Anterior cingulate cortex (tissue), 58 donors: ENCODE data around the gene RNPEPL1.

Experiments used
- DNase-seq, 58 donors: peaks; one replicate each; lab custom pipeline; 2025; lab: John Stamatoyannopoulos, UW

The RNPEPL1 gene

GRCh38 chr2:240563951-240564560 is 4.2 kb upstream of the RNPEPL1 start:
- no peak for DNase-seq

GRCh38 chr2:240564561-240565332 is 3.5 kb upstream of the RNPEPL1 start:
- DNase-seq: no peak

GRCh38 chr2:240565333-240566202 is 2.7 kb upstream of the RNPEPL1 start:
- peak in 6 of 58 donors; percentile 19 to 65 (median 37) for DNase-seq

- peak in 55 of 58 donors; percentile 27 to 89 (median 76) for DNase-seq
Measured at GRCh38 chr2:240566203-240567136, 1.8 kb upstream of the RNPEPL1 start.

GRCh38 chr2:240567137-240567871 is 980 bp upstream of the RNPEPL1 start:
- peak in 1 of 58 donors; percentile 32 for DNase-seq

- DNase-seq: peak in 41 of 58 donors; percentile 18 to 73 (median 54)
Measured at GRCh38 chr2:240568678-240569522, 616 bp downstream of the RNPEPL1 start.

- DNase-seq: no peak
Measured at GRCh38 chr2:240569523-240569997, 1.3 kb downstream of the RNPEPL1 start.

GRCh38 chr2:240569998-240570530 is 1.8 kb downstream of the RNPEPL1 start:
- no peak for DNase-seq

- DNase-seq: no peak
Measured at GRCh38 chr2:240570531-240571313, 2.4 kb downstream of the RNPEPL1 start.

- DNase-seq: no peak
Measured at GRCh38 chr2:240571314-240571973, 3.2 kb downstream of the RNPEPL1 start.

- no peak for DNase-seq
Measured at GRCh38 chr2:240572141-240573031, 4.1 kb downstream of the RNPEPL1 start.

- DNase-seq: no peak
Measured at GRCh38 chr2:240573071-240573515, 4.8 kb downstream of the RNPEPL1 start.

GRCh38 chr2:240573516-240574385 is 5.5 kb downstream of the RNPEPL1 start:
- no peak for DNase-seq

- no peak for DNase-seq
Measured at GRCh38 chr2:240574386-240575100, 6.3 kb downstream of the RNPEPL1 start.
